Osteocyte (in vitro differentiated cells): ENCODE measurements around the gene SLC41A3. TPM values are rescaled to one million over a fixed set of nuclear protein-coding genes. Genes with fewer than 3 reads are reported as not detected.

Experiments used
- DNase-seq: peaks from one replicate; pipeline ENCODE4 v3.0.0; 2021; ENCODE audit warnings: mixed read lengths; ENCODE audit not compliant: unreplicated experiment; ENCODE audit errors: extremely low spot score
- H3K27ac Mint-ChIP-seq: one replicate; pipeline ENCODE4 v1.8.0; 2021; ENCODE audit warnings: mild to moderate bottlenecking, mixed read lengths; ENCODE audit not compliant: unreplicated experiment
- H3K27me3 Mint-ChIP-seq: one replicate; pipeline ENCODE4 v1.8.0; 2021; ENCODE audit warnings: mixed read lengths; ENCODE audit not compliant: unreplicated experiment
- H3K36me3 Mint-ChIP-seq: one replicate; pipeline ENCODE4 v1.8.0; 2021; ENCODE audit warnings: mixed read lengths; ENCODE audit not compliant: unreplicated experiment
- H3K4me1 Mint-ChIP-seq: one replicate; pipeline ENCODE4 v1.8.0; 2021; ENCODE audit warnings: mixed read lengths; ENCODE audit not compliant: unreplicated experiment
- H3K4me3 Mint-ChIP-seq: one replicate; pipeline ENCODE4 v1.8.0; 2021; ENCODE audit warnings: mild to moderate bottlenecking, moderate library complexity, mixed read lengths; ENCODE audit not compliant: unreplicated experiment
- H3K9me3 Mint-ChIP-seq: one replicate; pipeline ENCODE4 v1.8.0; 2021; ENCODE audit warnings: mixed read lengths; ENCODE audit not compliant: unreplicated experiment
- CTCF ChIP-seq: fragments of 200-600 bp; sonication (generic); IDR thresholded peaks from 2 replicates; pipeline ENCODE4 v1.5.0; 2021; ENCODE audit warnings: antibody characterized with exemption, mild to moderate bottlenecking, moderate library complexity
- total RNA-seq: library from RNA; stranded (reverse); gene quantifications from 2 replicates; pipeline ENCODE4 v1.2.1, GENCODE V29; 2021

SLC41A3 gene
- total RNA-seq, 1 donor from 2014 or later: 80.6 TPM

- no peaks in the 10 kb centered on the region for H3K9me3 Mint-ChIP-seq
- TF ChIP-seq CTCF: no peak
- H3K27me3 Mint-ChIP-seq: peaks cover 25% of the 10 kb centered on the region
- H3K4me3 Mint-ChIP-seq: no peak overlapping the region
- H3K27ac Mint-ChIP-seq: no peak overlapping the region
- no peaks in the 10 kb centered on the region for H3K36me3 Mint-ChIP-seq
- no peaks in the 10 kb centered on the region for H3K4me1 Mint-ChIP-seq
- peak; percentile 75 for DNase-seq
These were observed 32.6 kb upstream of the SLC41A3 start for GRCh38 chr3:126116526-126116925.

DNA sequence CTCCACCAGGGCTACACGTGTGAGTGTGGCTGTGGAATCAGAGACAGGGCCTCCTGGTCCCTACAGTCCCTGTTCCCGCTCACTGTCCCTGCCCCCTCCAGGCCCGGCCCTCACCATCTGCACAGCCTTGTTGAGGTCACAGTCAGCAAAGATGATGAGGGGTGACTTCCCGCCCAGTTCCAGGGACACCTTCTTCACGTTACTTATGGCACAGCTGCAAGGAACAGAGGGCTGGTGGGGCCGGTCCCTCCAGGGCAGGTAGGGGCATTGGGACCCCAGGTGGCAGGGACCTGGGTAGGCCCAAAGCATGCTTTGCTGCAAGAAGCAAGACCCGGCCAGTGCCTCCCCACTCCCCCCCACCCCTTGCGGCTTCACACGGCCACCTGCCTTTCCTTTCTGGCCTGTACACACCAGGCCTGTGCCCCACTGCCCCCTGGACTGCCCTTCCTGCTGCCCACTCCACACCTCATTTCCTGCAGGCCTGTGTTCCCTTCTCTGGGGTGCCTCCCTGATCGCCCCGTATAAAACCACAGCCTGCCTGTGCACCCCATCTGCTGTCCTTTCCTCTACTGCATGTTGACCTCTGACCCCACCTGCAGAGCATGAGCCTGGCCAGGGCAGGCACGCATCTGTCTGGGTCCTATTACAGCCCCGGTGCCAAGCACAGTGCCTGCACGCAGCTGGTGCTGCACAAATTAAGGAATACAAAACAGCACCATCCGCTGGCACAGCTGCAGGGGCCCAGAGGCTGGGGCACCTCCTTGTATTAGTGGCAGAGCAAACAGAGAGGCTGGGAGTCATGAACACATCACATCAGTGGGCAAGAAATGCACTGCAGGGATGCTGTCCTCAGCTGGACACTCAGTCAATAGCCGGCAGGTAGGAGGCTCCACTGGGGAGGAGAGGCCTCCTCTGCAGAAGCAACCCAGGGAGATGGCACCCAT is 30.8 kb upstream of the SLC41A3 start:
- no peaks in the 10 kb centered on the region for H3K9me3 Mint-ChIP-seq
- peaks cover 13% of the 10 kb centered on the region for H3K27me3 Mint-ChIP-seq
- TF ChIP-seq CTCF: no peak
- DNase-seq: no peak
- H3K27ac Mint-ChIP-seq: no peak overlapping the region
- H3K36me3 Mint-ChIP-seq: no peaks in the 10 kb centered on the region
- H3K4me1 Mint-ChIP-seq: no peaks in the 10 kb centered on the region
- H3K4me3 Mint-ChIP-seq: no peak overlapping the region

DNA sequence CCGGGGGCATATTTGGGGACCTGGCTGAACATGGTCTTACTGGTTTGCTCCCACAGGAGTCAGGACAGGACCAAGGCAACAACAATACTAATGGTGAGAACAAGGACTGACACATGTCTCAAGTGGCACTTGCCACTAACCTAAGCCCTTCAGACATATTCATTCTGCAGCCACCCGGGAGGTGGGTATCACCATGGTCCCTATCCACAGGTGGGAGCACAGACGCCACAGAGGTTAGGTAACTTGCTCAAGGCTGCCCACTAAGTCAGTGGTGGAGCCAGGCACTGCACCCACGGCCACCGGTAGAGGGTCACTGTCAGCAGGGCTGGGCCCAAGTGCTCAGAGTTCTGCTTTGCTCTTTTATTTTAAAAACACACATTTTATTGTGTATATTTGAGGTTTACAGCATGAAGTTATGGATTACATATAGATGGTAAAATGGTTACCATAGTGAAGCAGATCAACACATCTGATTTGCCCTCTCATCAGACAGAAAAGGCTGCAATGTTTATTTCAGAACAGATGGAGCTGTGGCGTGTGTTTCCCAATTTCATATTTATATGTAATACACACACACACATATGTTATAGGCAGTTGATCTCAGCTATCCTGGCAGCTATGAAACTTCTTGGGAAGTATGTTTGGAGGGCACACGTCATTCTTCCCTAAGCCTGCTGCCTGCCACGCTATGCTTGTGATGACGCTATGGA is 30.0 kb upstream of the SLC41A3 start:
- Mint-ChIP-seq H3K27ac (no peak overlapping the region), H3K4me1 (no peaks in the 10 kb centered on the region), H3K9me3 (no peaks in the 10 kb centered on the region), H3K36me3 (no peaks in the 10 kb centered on the region), H3K27me3 (peaks cover 5% of the 10 kb centered on the region), H3K4me3 (no peak overlapping the region)
- DNase-seq: no peak
- peak; percentile 40 for TF ChIP-seq CTCF

DNA sequence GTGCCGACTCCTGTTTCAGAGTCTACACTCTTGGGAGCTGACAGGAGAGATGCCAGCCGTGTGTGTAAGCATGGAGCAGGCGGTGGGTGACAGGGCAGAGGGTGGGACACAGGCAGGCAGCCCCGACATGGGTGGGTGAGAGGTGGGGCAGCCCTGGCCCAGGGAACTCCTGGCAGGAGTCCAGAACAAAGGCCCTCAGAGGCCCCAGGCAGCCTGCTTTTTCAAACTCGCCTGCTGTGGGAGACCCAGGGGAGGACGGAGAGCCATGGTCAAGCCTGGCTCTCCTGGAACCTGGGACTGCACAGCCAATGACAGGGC is 29.3 kb upstream of the SLC41A3 start:
- Mint-ChIP-seq H3K27ac (no peak overlapping the region), H3K4me1 (no peaks in the 10 kb centered on the region), H3K9me3 (no peaks in the 10 kb centered on the region), H3K36me3 (no peaks in the 10 kb centered on the region), H3K27me3 (no peaks in the 10 kb centered on the region), H3K4me3 (no peak overlapping the region)
- TF ChIP-seq CTCF: no peak
- DNase-seq: no peak
